ENCODE results near the gene TDRD9.

- TF ChIP-seq POLR2A (IDR thresholded peaks at IDR 0.05) (no peak), CTCF (IDR thresholded peaks at IDR 0.05) (no peak)
Measured at GRCh38 chr14:104081951-104082464, 153.8 kb downstream of the TDRD9 start.

All from breast epithelium (tissue), 3 donors.